Activated naive CD8-positive, alpha-beta T cell treated with anti-CD3 and anti-CD28 coated beads, Interleukin-2, amount 50 U/mL, for 24 hours (primary cell): ENCODE measurements around the gene ATXN7L3.
A peak's percentile ranks its signal among the peaks of the same experiment; 100 is the strongest.

Experiments
- ATAC-seq: fragments of 150-1000 bp; cut with Tn5 transposase; one replicate; pipeline ENCODE4 v1.10.0; 2021
- DNase-seq: peaks from one replicate; pipeline ENCODE4 v3.0.0; 2021
- H3K27ac Mint-ChIP-seq: one replicate; pipeline ENCODE4 v1.8.0; 2021; ENCODE audit warnings: mild to moderate bottlenecking, mixed read lengths
- H3K27me3 Mint-ChIP-seq: one replicate; pipeline ENCODE4 v1.8.0; 2021; ENCODE audit warnings: mixed read lengths
- H3K36me3 Mint-ChIP-seq: one replicate; pipeline ENCODE4 v1.8.0; 2021; ENCODE audit warnings: low read depth, mixed read lengths
- H3K4me1 Mint-ChIP-seq: one replicate; pipeline ENCODE4 v1.8.0; 2021; ENCODE audit warnings: mixed read lengths
- H3K4me3 Mint-ChIP-seq: one replicate; pipeline ENCODE4 v1.8.0; 2021; ENCODE audit warnings: mild to moderate bottlenecking, moderate library complexity, mixed read lengths
- H3K9me3 Mint-ChIP-seq: one replicate; pipeline ENCODE4 v1.8.0; 2021; ENCODE audit warnings: mixed read lengths

Gene ATXN7L3

GRCh38 chr17:44198721-44199552, 747 bp downstream of the ATXN7L3 start:
- H3K27me3 Mint-ChIP-seq = no peaks in the 10 kb centered on the region
- H3K9me3 Mint-ChIP-seq = no peaks in the 10 kb centered on the region
- H3K4me3 Mint-ChIP-seq = peak overlapping the region; percentile 85
- H3K4me1 Mint-ChIP-seq = peaks cover 31% of the 10 kb centered on the region
- DNase-seq = peak; percentile 61
- ATAC-seq = peak; percentile 6
- peaks cover 28% of the 10 kb centered on the region for H3K36me3 Mint-ChIP-seq
- peak overlapping the region; percentile 86 for H3K27ac Mint-ChIP-seq

GRCh38 chr17:44197980-44198720, 1.5 kb downstream of the ATXN7L3 start:
- peak overlapping the region; percentile 86 for H3K27ac Mint-ChIP-seq
- DNase-seq (peak; percentile 39), ATAC-seq (peak; percentile 13)
- H3K36me3 Mint-ChIP-seq = peaks cover 28% of the 10 kb centered on the region
- H3K4me1 Mint-ChIP-seq = peaks cover 23% of the 10 kb centered on the region
- H3K27me3 Mint-ChIP-seq = no peaks in the 10 kb centered on the region
- peak overlapping the region; percentile 85 for H3K4me3 Mint-ChIP-seq
- H3K9me3 Mint-ChIP-seq = no peaks in the 10 kb centered on the region

GRCh38 chr17:44197107-44197506, 2.6 kb downstream of the ATXN7L3 start:
- peak overlapping the region; percentile 86 for H3K27ac Mint-ChIP-seq
- ATAC-seq = no peak
- peaks cover 19% of the 10 kb centered on the region for H3K4me1 Mint-ChIP-seq
- H3K9me3 Mint-ChIP-seq = no peaks in the 10 kb centered on the region
- DNase-seq = no peak
- H3K4me3 Mint-ChIP-seq = peak overlapping the region; percentile 85
- H3K27me3 Mint-ChIP-seq = no peaks in the 10 kb centered on the region
- peaks cover 28% of the 10 kb centered on the region for H3K36me3 Mint-ChIP-seq

- Mint-ChIP-seq H3K4me1 (peaks cover 16% of the 10 kb centered on the region), H3K36me3 (peaks cover 32% of the 10 kb centered on the region), H3K9me3 (no peaks in the 10 kb centered on the region), H3K27ac (no peak overlapping the region), H3K4me3 (no peak overlapping the region), H3K27me3 (no peaks in the 10 kb centered on the region)
- ATAC-seq = no peak
- DNase-seq = no peak
These were observed 6.2 kb downstream of the ATXN7L3 start for GRCh38 chr17:44193326-44194084.

- no peaks in the 10 kb centered on the region for H3K27me3 Mint-ChIP-seq
- H3K4me1 Mint-ChIP-seq = peaks cover 16% of the 10 kb centered on the region
- H3K4me3 Mint-ChIP-seq = no peak overlapping the region
- H3K27ac Mint-ChIP-seq = no peak overlapping the region
- DNase-seq = no peak
- no peaks in the 10 kb centered on the region for H3K9me3 Mint-ChIP-seq
- no peak for ATAC-seq
- peaks cover 24% of the 10 kb centered on the region for H3K36me3 Mint-ChIP-seq
These were observed 6.9 kb downstream of the ATXN7L3 start for GRCh38 chr17:44192750-44193149.

GRCh38 chr17:44191941-44192496, 7.7 kb downstream of the ATXN7L3 start:
- Mint-ChIP-seq H3K4me1 (peaks cover 16% of the 10 kb centered on the region), H3K4me3 (no peak overlapping the region), H3K27me3 (no peaks in the 10 kb centered on the region), H3K27ac (no peak overlapping the region), H3K9me3 (no peaks in the 10 kb centered on the region), H3K36me3 (peaks cover 21% of the 10 kb centered on the region)
- ATAC-seq (no peak), DNase-seq (no peak)

GRCh38 chr17:44191369-44191768, 8.3 kb downstream of the ATXN7L3 start:
- DNase-seq (no peak), ATAC-seq (no peak)
- H3K36me3 Mint-ChIP-seq = peaks cover 17% of the 10 kb centered on the region
- H3K27ac Mint-ChIP-seq = no peak overlapping the region
- no peaks in the 10 kb centered on the region for H3K27me3 Mint-ChIP-seq
- H3K9me3 Mint-ChIP-seq = no peaks in the 10 kb centered on the region
- peaks cover 18% of the 10 kb centered on the region for H3K4me1 Mint-ChIP-seq
- no peak overlapping the region for H3K4me3 Mint-ChIP-seq

- peaks cover 16% of the 10 kb centered on the region for H3K36me3 Mint-ChIP-seq
These were observed 9.2 kb downstream of the ATXN7L3 start for GRCh38 chr17:44190481-44190880.

GRCh38 chr17:44188576-44189403, 10.9 kb downstream of the ATXN7L3 start:
- Mint-ChIP-seq H3K27me3 (no peaks in the 10 kb centered on the region), H3K9me3 (no peaks in the 10 kb centered on the region), H3K27ac (peak overlapping the region; percentile 49), H3K4me1 (peaks cover 36% of the 10 kb centered on the region), H3K4me3 (peak overlapping the region; percentile 99), H3K36me3 (peaks cover 9% of the 10 kb centered on the region)
- DNase-seq = no peak
- ATAC-seq = no peak

More at GRCh38 chr17:44190481-44190880, 9.2 kb downstream of the ATXN7L3 start:
- Mint-ChIP-seq H3K27ac (peak overlapping the region; percentile 15), H3K27me3 (no peaks in the 10 kb centered on the region), H3K9me3 (no peaks in the 10 kb centered on the region), H3K4me3 (no peak overlapping the region), H3K4me1 (peaks cover 23% of the 10 kb centered on the region)
- ATAC-seq (no peak), DNase-seq (no peak)

- peak overlapping the region; percentile 99 for H3K4me3 Mint-ChIP-seq
- ATAC-seq = peak; percentile 31
- H3K36me3 Mint-ChIP-seq = peaks cover 9% of the 10 kb centered on the region
- H3K4me1 Mint-ChIP-seq = peaks cover 36% of the 10 kb centered on the region
- H3K27me3 Mint-ChIP-seq = no peaks in the 10 kb centered on the region
- H3K9me3 Mint-ChIP-seq = no peaks in the 10 kb centered on the region
- H3K27ac Mint-ChIP-seq = peak overlapping the region; percentile 98
- no peak for DNase-seq
These were observed 12.4 kb downstream of the ATXN7L3 start for GRCh38 chr17:44187131-44187899.

- no peaks in the 10 kb centered on the region for H3K27me3 Mint-ChIP-seq
- peaks cover 16% of the 10 kb centered on the region for H3K36me3 Mint-ChIP-seq
- H3K4me1 Mint-ChIP-seq = peaks cover 36% of the 10 kb centered on the region
- no peaks in the 10 kb centered on the region for H3K9me3 Mint-ChIP-seq
- H3K27ac Mint-ChIP-seq = peak within 1 kb of the TSS; percentile 98
- peak within 1 kb of the TSS; percentile 99 for H3K4me3 Mint-ChIP-seq
- DNase-seq = peak; percentile 100
- peak; percentile 83 for ATAC-seq
These were observed 13.2 kb downstream of the ATXN7L3 start, which contains the start of gene TMUB2 for GRCh38 chr17:44186307-44187130. TMUB2 (plus strand) TSS chr17:44186972; CDS start chr17:44187709, 737 bp downstream.

- Mint-ChIP-seq H3K27me3 (no peaks in the 10 kb centered on the region), H3K36me3 (peaks cover 14% of the 10 kb centered on the region), H3K9me3 (no peaks in the 10 kb centered on the region), H3K4me3 (peak overlapping the region; percentile 99), H3K27ac (no peak overlapping the region), H3K4me1 (peaks cover 36% of the 10 kb centered on the region)
- ATAC-seq (no peak), DNase-seq (no peak)
These were observed 15.4 kb downstream of the ATXN7L3 start for GRCh38 chr17:44184212-44184810.
